Epithelial cell of esophagus (primary cell): ENCODE data around the gene STK32B.

Experiments
- DNase-seq: peaks from one replicate; pipeline ENCODE4 v3.0.0; 2010; ENCODE audit warnings: low read depth
- H3K4me3 ChIP-seq: 2 replicates; pipeline ENCODE4 v1.5.1; 2011; ENCODE audit warnings: mild to moderate bottlenecking, low read length, control low read depth
- CTCF ChIP-seq: IDR thresholded peaks from 2 replicates; pipeline ENCODE4 v1.5.1; 2011; ENCODE audit warnings: low read depth, mild to moderate bottlenecking, low read length, control low read depth, inconsistent platforms; ENCODE audit not compliant: insufficient read depth; ENCODE audit errors: missing control alignments

STK32B gene

GRCh38 chr4:5366421-5366820, 315.1 kb downstream of the STK32B start:
- H3K4me3 ChIP-seq, result no peak overlapping the region
- TF ChIP-seq CTCF, result no peak
- peak; percentile 68 for DNase-seq

GRCh38 chr4:5368426-5368825, 317.1 kb downstream of the STK32B start:
- no peak for TF ChIP-seq CTCF
- H3K4me3 ChIP-seq, result no peak overlapping the region
- no peak for DNase-seq

- peak; percentile 84 for DNase-seq
- no peak for TF ChIP-seq CTCF
These were observed 319.0 kb downstream of the STK32B start for GRCh38 chr4:5370286-5370685.

GRCh38 chr4:5371415-5372190, 320.3 kb downstream of the STK32B start:
- H3K4me3 ChIP-seq, result no peak overlapping the region
- no peak for TF ChIP-seq CTCF
- DNase-seq, result no peak

More at GRCh38 chr4:5370286-5370685, 319.0 kb downstream of the STK32B start:
- H3K4me3 ChIP-seq, result no peak overlapping the region

- H3K4me3 ChIP-seq, result no peak overlapping the region
- no peak for TF ChIP-seq CTCF
- DNase-seq, result no peak
These were observed 320.9 kb downstream of the STK32B start for GRCh38 chr4:5372198-5372597.

GRCh38 chr4:5373327-5373726, 322.0 kb downstream of the STK32B start:
- H3K4me3 ChIP-seq, result no peak overlapping the region
- no peak for DNase-seq
- no peak for TF ChIP-seq CTCF

- no peak for TF ChIP-seq CTCF
- H3K4me3 ChIP-seq, result no peak overlapping the region
- DNase-seq, result no peak
These were observed 323.3 kb downstream of the STK32B start for GRCh38 chr4:5374592-5374991.
